ENCODE results near the gene MICAL2.

Gene MICAL2

DNA sequence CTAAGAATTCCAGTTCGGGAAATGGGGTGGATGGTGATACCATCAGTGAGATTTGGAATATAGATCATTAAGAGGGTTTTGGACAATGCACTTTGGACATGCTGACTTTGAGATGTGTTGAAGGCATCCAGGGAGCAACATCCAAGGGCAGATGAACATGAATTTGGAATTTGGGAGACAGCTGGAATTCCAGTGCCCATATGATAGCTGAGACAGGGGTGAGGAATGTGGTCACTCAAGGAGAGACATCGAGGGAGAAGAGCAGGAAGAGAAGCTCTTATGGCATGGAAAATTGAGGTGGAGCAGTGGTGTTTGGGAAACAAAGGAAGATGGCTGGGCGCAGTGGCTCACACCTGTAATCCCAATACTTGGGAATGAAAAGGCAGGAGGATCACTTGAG is 11.8 kb upstream of the MICAL2 start:
- no peak for DNase-seq (ENCODE audit: low spot score)

DNA sequence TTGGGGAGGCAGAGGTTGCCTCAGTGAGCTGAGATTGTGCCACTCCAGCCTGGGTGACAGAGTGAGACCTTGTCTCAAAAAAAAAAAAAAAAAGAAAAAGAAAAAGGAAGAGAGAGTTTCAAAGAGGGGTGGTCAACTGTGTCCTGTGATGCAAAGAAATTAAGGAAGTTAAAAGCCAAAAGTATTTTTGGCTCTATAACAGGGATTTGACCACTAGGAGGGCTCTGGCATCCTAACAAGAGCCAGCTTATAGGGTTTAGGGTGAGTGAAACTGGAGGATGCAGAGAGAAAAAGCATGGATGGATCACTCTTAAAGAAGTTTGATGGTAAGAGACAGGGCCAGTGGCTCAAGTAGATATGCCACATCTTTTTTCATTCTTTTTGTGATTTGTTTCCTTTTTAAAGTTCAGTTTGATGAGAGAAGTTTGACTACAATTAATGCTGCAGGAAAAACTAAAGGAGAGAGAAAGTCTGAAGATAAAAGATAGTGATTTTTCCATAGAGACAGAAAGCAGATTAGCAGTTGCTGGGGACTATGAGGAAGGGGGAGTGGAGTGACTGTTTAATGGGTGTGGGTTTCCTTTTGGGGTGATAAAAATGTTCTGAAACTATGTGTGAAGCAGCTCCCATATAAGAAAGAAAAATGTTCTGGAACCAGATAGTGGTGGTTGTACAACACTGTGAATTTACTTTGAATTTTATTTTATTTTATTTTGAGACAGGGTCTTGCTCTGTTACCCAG is 11.1 kb upstream of the MICAL2 start:
- no peak for DNase-seq (ENCODE audit: low spot score)

DNA sequence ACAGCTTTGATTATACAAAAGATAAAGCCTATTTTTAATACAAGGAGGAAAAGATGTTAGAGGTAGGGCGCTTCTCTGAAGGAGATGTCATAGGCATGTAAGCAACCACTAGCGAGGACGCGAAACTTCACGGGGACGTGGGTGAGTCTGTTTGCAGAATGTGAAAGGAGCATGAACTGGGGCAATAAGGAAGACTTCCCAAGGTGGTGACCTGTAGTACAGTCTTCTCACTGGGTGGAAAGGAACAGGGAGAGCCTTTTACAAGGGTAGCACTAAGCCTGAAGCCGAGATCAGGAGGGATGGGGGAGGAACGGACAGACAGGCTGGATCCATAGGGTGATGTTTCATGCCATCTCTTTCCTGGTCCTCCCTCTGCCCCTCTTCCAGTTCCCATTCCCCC is 10.0 kb upstream of the MICAL2 start:
- DNase-seq (ENCODE audit: low spot score) = no peak

DNA sequence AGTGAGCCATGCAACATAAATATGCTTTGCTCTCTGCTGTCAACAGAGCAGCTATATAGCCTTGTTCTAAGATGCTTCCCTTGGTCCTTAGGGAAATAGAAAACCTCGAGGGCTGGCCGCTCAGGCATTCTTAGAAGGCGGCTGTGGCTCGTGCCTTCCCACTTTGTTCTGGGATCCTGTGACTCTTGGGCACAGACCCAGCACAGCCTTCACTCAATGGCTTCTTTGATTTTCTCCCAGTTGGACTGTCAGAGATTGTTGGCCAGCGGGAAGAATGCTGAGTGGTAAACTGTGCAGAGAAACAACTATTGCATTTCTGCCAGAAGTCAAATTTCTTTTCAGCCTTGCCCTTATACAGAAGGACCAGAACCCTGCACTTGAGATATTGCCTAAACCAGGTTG is 9.5 kb upstream of the MICAL2 start:
- no peak for DNase-seq (ENCODE audit: low spot score)

DNA sequence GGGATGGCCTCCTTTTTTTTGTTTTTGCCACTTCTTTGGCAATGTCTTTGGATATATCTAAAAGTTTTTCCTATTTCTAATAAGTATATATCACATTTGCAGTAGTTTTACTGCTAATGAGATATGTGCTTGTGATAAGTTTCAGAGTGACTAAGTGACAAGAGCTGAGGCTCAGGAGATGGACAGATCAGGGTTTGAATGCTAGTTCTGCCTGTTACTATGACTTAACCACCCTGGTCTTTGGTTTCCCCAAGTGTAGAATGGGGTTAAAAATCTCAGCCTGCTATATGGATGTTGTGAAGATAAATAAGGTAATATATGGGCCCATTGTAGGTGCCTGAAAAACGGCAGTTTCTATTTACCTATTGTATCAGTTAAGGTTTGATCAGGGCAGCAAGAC is 9.1 kb upstream of the MICAL2 start:
- DNase-seq (ENCODE audit: low spot score) = no peak

DNA sequence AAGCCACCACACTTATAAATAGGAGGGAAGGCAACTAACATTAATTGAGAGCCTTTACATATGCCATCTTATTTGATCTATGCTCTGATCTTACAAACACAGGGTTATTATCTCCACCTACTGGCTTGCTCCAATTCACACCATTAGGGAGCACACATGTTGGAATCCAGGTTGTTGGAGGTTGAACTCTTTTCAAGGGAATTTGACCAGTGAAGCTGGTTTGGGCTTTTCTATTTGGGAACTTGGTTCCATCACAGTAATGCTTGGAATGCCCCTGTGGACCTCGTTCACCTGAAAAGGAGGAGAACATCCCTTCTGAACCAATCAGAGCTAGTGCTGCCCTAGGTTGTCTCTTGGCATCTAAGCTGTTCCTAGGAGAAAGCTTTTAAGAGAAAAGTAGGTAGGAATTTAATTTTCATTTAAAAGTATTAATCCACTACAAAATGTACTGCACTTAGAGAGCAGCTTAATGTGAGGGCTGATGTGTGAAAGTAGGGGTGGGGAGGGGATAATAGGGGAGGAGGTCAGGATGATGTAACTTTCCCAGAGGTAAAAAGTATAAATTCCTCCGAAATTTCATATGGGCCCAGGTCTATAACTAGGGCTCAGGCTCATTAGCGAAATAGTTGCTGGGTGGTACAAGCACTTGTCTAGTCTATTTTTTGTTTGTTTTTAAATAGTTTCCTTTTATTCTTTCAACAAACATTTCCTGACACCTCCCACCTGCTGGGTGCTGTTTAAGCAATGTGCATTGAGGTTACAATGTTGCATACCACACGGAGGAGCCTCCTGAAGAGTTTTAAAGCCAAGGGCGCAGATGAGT is 7.6 kb upstream of the MICAL2 start:
- no peak for DNase-seq (ENCODE audit: low spot score)

DNA sequence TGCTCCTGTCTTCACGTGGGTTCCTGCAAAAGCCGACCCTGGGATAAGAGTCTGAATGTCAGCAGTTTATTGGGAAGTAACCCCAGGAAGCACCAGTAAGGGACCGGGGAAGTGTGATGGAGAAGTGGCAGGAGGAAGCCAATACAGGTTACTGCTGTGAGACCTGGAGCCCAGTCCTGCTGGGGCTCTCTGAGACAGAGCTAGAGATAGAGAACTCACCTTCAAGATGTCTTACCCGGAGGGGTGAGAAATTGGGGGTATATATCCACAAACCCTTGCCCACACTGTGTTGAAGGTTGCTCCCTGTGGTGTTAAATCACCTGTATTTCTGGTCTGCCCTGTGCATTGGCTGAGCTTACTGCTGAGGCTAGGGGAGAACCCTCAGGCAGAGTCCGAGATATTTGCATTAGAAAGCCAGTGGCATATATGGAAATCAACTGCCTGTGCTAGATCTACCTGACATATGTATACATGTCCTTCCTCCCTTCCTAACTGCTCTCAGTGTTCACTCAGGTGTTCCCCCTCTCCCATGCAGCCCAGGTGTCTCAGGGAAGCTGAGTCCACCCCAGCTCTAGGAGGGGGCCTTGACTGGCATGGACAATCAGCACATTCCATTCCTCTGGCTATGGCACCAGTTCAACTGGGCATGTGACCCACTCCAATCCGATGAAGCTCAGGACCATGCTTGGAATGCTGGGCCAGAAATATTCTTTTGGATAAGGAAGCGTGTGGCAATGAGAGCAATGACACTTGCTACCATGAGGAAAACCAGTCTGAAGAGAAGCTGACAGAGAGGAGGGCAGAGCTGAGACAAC is 6.8 kb upstream of the MICAL2 start:
- DNase-seq (ENCODE audit: low spot score) = no peak

DNA sequence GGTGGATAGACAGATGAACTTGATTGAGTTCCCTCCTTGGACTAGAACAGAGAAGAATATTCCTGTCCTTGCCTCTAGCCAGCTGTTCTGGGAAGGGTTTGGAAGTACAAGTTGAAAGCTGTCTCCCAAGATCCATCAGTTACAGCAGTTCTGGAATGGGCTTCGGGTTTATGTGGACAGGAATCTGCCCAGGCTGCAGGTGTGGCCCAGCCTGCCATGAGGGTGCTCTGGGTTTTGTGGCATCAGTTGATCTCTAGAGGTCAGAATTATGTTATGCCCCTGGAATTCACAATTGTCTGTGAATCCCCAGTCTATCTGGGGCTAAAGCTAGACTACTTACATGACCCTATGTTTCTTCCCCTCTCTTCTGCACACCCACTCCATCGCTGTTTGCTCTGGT is 4.9 kb upstream of the MICAL2 start:
- DNase-seq (ENCODE audit: low spot score) = no peak

DNA sequence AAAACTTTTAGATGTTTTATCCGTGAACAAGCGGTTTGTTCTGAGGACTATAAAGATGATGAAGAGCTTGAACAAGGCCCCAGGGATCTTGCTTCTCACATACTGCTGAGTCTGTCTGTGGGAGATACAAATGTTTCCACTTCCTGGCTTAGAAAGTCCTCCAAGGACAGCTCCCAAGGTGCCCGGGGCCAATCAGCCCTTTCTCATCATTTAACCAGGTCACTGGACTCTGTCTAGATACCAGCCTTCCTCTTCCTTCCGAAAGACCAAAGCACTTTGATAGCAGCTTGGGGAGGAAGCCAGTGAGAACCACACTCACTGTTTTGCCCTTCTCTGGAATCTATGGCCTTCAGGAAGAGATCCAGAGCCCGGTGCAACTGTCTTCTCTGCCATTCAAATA is 4.3 kb upstream of the MICAL2 start:
- DNase-seq (ENCODE audit: low spot score) = no peak

DNA sequence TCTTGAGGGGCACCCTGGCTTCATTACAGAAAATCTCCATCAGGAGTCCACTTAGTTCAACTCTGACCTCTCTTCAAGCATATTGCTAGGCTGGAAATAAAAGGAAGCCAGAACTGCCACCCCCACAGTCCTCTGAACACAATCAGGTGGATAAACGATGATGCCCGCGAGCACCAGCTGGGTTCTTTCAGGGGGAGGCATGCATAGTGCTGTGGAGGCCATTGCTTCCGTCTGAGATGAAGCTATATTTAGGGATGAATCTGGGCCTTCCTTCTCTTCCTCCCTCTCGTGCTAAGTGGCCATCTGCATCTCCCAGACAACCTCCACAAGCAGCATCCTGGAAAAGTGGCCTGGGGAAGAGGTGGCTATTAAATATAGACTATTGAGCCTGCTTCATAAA is 3.9 kb upstream of the MICAL2 start:
- no peak for DNase-seq (ENCODE audit: low spot score)

DNA sequence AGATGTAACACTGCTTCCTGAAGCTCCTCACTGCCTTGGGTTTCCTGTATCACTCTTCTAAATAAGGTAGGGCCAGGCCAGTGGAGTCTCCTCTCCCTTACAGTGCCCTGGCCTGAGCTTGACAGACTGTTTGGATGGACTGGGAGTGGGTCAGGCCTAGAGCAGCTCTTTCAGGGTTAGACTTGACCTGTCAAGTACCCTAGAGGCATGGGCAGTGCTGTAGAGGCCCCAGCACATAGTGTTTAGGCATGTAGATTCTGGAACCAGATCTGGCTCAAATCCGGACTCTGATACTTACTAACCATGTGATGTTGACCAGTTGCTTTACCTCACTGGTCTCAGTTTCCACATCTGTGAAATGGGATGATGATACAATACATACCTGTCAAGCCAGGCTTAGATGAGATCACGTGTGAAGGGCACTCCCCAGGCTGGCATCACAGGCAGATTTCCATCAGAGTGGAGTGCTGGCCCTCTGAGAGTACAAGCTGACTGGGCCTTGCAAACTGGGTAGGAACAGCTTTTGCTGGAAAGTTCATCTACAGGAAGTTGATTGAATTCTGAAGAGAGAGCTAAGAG is 1.4 kb upstream of the MICAL2 start:
- DNase-seq (ENCODE audit: low spot score) = no peak

DNA sequence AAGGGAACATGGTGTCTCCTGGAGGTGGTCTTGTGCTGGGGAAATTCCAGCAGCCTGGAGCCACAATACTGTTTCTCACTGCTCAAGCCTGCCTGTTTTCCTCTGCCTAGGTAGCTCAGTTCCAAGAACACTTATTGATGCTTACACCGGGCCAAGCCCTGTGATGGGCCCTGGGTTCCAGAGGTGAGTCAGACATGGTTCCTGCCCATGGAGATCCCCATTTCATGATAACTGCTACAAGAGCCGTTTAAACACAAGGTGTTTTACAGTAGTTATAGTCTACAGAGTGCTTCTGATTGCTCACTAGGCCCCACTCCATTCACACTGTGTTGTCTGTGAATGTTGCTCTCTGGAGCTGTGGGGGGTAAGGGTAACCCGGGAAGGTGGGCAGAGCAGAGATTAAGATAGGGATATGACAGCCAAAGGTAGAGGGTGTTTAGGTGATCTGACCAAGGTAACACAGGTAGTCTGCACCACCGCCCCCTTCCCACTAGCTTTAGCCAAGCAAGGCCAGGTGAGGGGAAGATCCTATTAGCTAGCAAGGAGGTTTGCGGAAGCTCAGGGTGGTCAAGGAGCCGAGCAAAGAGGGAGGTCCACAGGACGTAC is 696 bp upstream of the MICAL2 start:
- DNase-seq (ENCODE audit: low spot score) = no peak

DNA sequence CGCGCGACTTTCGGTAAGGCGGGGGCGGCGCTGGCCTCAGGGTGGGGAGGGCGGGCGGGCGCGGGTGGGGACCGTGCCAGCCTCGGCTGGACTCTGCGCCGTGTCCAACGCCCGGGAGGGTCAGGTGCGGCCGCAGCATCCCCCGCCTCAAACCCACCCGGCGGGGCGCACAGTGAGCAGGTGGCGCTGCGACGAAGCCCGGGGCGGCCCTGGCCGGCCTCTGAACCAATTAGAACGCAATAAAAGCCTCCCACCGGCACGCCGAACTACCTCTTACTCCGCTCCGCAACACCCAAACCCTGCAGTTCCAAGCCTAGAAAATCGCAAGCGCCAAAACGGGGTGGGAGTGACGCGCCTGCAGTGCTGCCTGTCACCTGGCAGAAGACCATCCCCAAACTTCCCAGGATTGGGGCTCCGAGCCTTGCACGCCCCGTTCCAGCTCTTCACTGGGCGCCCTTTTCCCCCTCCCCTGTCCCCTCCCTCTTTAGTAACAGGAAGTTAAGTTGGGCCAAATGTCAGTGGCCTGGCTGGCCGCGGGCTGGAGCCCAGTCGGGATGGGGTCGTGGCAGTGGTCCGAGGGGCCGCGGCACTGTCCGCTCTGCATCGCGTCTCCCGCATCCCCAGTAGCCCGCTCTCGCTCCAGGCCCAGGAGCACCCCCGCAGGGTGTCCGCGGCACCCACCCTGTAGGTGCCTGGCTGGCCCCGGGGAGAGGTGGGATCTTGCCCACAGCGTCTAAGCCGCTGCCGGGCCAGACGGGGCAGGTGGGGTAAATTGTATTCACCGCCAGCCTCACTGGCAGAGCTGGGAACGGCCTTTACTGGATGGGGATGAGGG is 541 bp downstream of the MICAL2 start:
- DNase-seq (ENCODE audit: low spot score) = peak; percentile 56

DNA sequence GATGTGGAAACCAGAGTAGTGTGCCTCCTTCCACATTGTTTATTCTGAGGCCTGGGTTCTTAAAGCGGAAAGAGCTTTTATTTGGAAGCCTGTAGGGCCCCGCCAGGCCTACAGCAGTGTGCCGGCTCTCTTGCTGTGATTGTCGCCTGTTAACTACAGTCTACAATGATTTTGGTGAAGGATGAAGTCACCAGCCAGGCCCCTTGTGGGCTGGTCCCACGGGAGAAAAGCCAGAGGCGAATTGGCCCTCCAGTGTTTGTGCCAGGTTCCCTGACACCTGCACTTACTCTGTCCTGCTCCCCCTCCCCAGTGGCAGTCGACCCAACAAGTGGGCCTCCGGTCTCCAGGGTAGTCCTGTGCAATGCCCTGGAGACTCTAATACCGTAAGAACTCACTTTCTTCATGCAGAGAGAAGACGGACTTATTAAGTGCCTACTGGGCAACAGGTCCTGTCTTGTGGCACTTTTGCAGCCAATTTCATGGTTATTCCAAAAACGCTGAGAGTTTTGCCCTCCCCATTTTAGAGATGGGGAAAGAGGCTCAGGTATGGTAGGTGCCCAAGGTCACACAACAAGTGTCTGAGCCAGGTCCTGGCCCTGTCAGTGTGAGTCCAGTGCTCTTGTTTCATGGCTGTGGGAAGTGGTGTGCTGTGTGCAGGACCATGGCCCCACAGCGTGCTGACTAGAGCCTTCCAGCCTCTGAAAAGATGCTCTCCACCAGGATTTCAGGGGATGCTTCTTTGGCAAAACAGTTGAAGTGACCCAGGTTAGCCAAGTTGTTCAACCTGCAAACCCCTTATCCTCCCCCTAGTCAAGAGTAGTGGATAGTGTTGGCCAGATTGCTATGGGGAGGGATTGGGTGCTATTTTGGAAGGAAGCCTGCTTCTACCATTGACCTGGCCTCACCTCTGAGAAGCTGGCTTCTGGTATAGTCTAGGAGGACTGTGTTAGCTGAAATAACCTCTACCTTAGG is 1.4 kb downstream of the MICAL2 start:
- DNase-seq (ENCODE audit: low spot score) = no peak

DNA sequence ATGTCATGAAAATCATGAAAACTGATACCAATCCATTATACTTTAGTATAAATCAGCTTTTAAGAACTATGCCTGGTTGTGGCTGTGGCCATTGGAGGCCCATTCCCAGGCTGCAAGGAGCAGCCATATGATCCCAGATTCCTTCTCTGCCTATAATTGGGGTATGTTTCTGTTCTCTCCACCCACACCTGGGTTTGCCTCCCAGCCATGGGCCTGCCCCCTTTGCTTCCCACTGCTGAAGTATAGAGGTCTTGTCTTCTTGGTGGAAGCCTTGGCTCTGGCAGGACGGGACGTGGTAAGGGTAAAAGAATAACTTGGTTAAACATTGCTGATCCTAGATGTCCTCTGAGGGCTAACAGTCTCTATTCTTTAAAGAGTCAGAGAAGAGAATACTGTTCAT is 2.4 kb downstream of the MICAL2 start:
- no peak for DNase-seq (ENCODE audit: low spot score)

DNA sequence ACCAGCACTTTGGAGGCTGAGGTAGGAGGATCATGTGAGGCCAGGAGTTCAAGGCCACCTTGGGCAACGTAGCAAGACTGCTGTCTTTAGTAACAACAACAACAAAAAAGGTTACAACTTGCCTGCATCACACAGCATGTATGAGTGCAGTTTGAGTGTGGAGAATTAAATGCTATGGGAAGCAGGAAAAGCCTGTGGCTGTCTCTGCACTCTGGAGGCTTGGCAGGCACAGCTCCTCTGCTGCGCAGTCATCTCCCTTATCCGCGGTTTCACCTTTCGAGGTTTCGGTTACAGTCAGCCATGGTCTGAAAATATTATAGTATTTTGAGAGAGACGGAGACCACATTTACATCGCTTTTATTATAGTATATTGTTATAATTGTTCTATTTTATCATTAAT is 2.9 kb downstream of the MICAL2 start:
- no peak for DNase-seq (ENCODE audit: low spot score)

DNA sequence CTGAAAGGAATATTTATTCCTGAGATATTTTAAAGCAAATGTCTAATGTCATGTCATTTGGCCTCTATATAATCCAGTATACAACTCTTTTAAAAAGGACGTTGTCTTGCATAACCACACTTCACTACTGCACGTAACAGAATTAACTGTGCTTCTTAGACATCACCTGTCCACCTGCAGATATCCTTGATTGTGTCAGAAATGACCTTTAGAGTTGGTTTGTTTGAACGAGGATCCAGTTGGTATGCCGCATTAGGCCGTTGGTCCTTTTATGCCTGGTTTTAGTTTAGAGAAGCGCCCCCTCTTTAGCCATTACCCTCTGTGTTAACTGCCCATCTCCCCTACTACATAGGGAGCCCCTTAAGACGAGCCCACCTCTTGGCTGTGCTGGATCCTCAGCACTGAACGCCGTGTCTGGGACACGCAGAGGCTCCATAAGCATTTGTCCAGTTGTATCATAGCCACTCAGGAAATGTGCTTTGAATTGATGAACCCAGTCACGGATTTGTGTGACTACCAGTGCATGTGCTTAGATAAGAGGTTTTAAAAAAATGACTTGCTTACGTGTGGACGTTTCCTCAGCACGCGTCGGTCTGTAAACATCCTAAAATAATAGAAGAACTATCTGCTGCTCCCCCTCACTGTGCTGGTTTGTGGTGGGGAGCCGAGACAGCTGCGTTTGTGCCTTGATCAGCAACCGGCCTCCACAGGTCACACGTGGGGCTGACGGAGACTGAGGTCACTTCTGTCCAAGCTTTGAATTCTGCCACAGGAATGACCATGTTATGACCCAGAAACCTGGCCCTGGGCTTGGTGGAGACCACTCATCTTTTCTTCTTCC is 4.0 kb downstream of the MICAL2 start:
- no peak for DNase-seq (ENCODE audit: low spot score)

DNA sequence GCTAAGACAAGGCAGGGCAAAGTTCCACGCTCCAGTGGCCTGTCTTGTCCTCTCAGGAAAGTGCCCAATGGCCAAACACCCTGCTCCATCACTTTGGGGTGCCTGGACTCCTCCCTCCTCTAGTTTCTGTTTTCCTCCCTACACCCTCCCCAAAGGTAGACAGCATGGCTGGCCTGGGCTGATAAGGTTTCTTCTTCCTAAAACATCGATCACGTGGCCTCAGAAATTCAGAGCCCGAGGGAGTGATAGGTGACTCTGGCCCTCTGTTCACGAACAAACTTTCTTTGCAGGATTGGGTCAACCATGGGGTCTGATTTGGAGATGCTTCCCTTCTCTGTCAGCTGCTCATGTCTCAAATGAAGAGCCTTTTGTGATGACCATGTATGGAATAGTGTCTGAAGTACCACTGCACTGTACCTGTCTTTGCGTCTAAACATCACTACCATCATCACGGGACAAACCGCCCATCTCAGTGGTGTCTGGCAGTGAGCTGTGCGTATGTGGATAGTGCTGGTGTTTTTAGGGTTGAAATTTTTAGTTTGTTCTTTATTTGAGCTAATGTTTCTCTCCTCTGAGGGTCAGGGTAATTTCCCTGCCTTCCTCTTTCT is 6.1 kb downstream of the MICAL2 start:
- no peak for DNase-seq (ENCODE audit: low spot score)

DNA sequence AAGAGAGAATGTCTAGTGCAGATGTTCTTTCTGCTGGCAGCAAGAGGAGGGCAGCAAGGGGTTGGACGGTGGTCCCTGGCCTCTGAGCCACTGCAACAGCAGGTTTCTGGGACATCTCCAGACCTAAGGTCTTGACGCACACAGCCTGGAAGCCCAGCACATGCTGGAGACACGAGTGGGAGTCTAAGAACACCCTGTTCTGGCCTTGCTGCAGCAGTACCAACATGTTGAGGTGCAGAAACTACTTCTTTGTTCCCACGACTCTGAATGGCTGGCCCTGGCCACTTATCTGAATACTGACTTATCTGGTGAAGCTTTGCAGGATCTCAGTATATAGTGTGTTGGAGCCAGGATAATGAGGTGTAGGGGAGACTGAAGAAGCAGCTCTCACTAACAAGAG is 6.8 kb downstream of the MICAL2 start:
- no peak for DNase-seq (ENCODE audit: low spot score)
